Measurements from ENCODE around the gene OVOL3.

OVOL3 gene

GRCh38 chr19:36082916-36083315 is 28.0 kb upstream of the OVOL3 start:
- Histone ChIP-seq H3K36me3 (ENCODE audit: control insufficient read depth, low read length) (peaks cover 73% of the 10 kb centered on the region), H3K27me3 (ENCODE audit: control insufficient read depth, low read length) (no peaks in the 10 kb centered on the region)

GRCh38 chr19:36084231-36085009 is 26.5 kb upstream of the OVOL3 start:
- no peak overlapping the region for H3K27ac ChIP-seq (ENCODE audit: low read depth, low read length)
- no peaks in the 10 kb centered on the region for H3K9me2 ChIP-seq (replicated peaks; ENCODE audit: control insufficient read depth, low read length)
- H3K4me3 ChIP-seq (ENCODE audit: low read length): no peak overlapping the region
- H3K4me2 ChIP-seq (ENCODE audit: low read length): no peak overlapping the region
- TF ChIP-seq EZH2phosphoT487 (IDR thresholded peaks at IDR 0.05; ENCODE audit: borderline replicate concordance, low read length) (no peak), CTCF (IDR thresholded peaks at IDR 0.05; ENCODE audit: low read depth, low read length, poor library complexity, severe bottlenecking) (no peak)
- H3K4me1 ChIP-seq (ENCODE audit: control insufficient read depth, low read length): no peaks in the 10 kb centered on the region
- H3K79me2 ChIP-seq (ENCODE audit: control insufficient read depth, low read length): peaks cover 2% of the 10 kb centered on the region
- H4K20me1 ChIP-seq (ENCODE audit: control insufficient read depth, insufficient read depth, low read depth, low read length): no peaks in the 10 kb centered on the region
- H3F3A ChIP-seq (ENCODE audit: control insufficient read depth, insufficient read depth): no peaks in the 10 kb centered on the region
- peaks cover 78% of the 10 kb centered on the region for H3K36me3 ChIP-seq (ENCODE audit: control insufficient read depth, low read length)
- no peaks in the 10 kb centered on the region for H3K9me3 ChIP-seq (ENCODE audit: control insufficient read depth, insufficient read depth, low read length)
- no peaks in the 10 kb centered on the region for H3K27me3 ChIP-seq (ENCODE audit: control insufficient read depth, low read length)

More at GRCh38 chr19:36082916-36083315, 28.0 kb upstream of the OVOL3 start:
- H3K27ac ChIP-seq (ENCODE audit: low read depth, low read length): no peak overlapping the region
- H3K4me1 ChIP-seq (ENCODE audit: control insufficient read depth, low read length): no peaks in the 10 kb centered on the region
- H4K20me1 ChIP-seq (ENCODE audit: control insufficient read depth, insufficient read depth, low read depth, low read length): no peaks in the 10 kb centered on the region
- no peak for TF ChIP-seq CTCF (IDR thresholded peaks at IDR 0.05; ENCODE audit: low read depth, low read length, poor library complexity, severe bottlenecking)
- TF ChIP-seq EZH2phosphoT487 (IDR thresholded peaks at IDR 0.05; ENCODE audit: borderline replicate concordance, low read length): no peak
- H3K79me2 ChIP-seq (ENCODE audit: control insufficient read depth, low read length): peaks cover 3% of the 10 kb centered on the region
- H3K9me3 ChIP-seq (ENCODE audit: control insufficient read depth, insufficient read depth, low read length): no peaks in the 10 kb centered on the region
- no peaks in the 10 kb centered on the region for H3K9me2 ChIP-seq (replicated peaks; ENCODE audit: control insufficient read depth, low read length)
- H3K4me2 ChIP-seq (ENCODE audit: low read length): no peak overlapping the region
- H3F3A ChIP-seq (ENCODE audit: control insufficient read depth, insufficient read depth): no peaks in the 10 kb centered on the region
- no peak overlapping the region for H3K4me3 ChIP-seq (ENCODE audit: low read length)

GRCh38 chr19:36086326-36086725 is 24.6 kb upstream of the OVOL3 start:
- Histone ChIP-seq H3F3A (ENCODE audit: control insufficient read depth, insufficient read depth) (no peaks in the 10 kb centered on the region), H4K20me1 (ENCODE audit: control insufficient read depth, insufficient read depth, low read depth, low read length) (no peaks in the 10 kb centered on the region), H3K9me3 (ENCODE audit: control insufficient read depth, insufficient read depth, low read length) (no peaks in the 10 kb centered on the region), H3K27ac (ENCODE audit: low read depth, low read length) (no peak overlapping the region), H3K9me2 (replicated peaks; ENCODE audit: control insufficient read depth, low read length) (no peaks in the 10 kb centered on the region), H3K36me3 (ENCODE audit: control insufficient read depth, low read length) (peaks cover 84% of the 10 kb centered on the region), H3K4me1 (ENCODE audit: control insufficient read depth, low read length) (no peaks in the 10 kb centered on the region), H3K4me3 (ENCODE audit: low read length) (no peak overlapping the region), H3K79me2 (ENCODE audit: control insufficient read depth, low read length) (no peaks in the 10 kb centered on the region), H3K27me3 (ENCODE audit: control insufficient read depth, low read length) (no peaks in the 10 kb centered on the region), H3K4me2 (ENCODE audit: low read length) (no peak overlapping the region)
- TF ChIP-seq EZH2phosphoT487 (IDR thresholded peaks at IDR 0.05; ENCODE audit: borderline replicate concordance, low read length) (no peak), CTCF (IDR thresholded peaks at IDR 0.05; ENCODE audit: low read depth, low read length, poor library complexity, severe bottlenecking) (no peak)
